HepG2 (cell line): ENCODE results near the gene SLC5A4.

ENCODE experiments used
- CTCF ChIP-seq: sonication (generic); formaldehyde crosslinking; IDR thresholded peaks from 2 replicates; pipeline ENCODE4 v1.5.0; 2020; ENCODE audit warnings: mild to moderate bottlenecking, missing genetic modification reagents, moderate library complexity
- DNMT3B ChIP-seq: conservative IDR thresholded peaks from 2 replicates; pipeline ENCODE4 v1.6.1; 2016; ENCODE audit warnings: missing biosample characterization, control low read depth
- POLR2A ChIP-seq, 2 experiments: IDR thresholded peaks; 2 replicates each; pipeline ENCODE4 v1.6.1; 2011; ENCODE audit warnings: low read depth in 2 of 2, low read length in 2 of 2, mild to moderate bottlenecking in 1 of 2, moderate library complexity in 1 of 2; ENCODE audit not compliant: insufficient read depth in 1 of 2
- SOX5 ChIP-seq: IDR thresholded peaks from 2 replicates; pipeline ENCODE4 v1.6.1; 2016; ENCODE audit warnings: borderline replicate concordance
- TBP ChIP-seq: sonication (generic); formaldehyde crosslinking; IDR thresholded peaks from 2 replicates; pipeline ENCODE4 v1.5.0; 2020; ENCODE audit warnings: missing genetic modification reagents
- TBX2 ChIP-seq: sonication (generic); formaldehyde crosslinking; IDR thresholded peaks from 2 replicates; pipeline ENCODE4 v1.5.0; 2020; ENCODE audit warnings: missing genetic modification reagents, mild to moderate bottlenecking, borderline replicate concordance
- ZC3H4 ChIP-seq: sonication (generic); formaldehyde crosslinking; IDR thresholded peaks from 2 replicates; pipeline ENCODE4 v1.4.0; 2020; ENCODE audit warnings: missing genetic modification reagents, borderline replicate concordance
- TF ChIP-seq, protein P1 (sequence below): sonication (generic); formaldehyde crosslinking; IDR thresholded peaks from 2 replicates; pipeline ENCODE4 v1.5.0; 2020; ENCODE audit warnings: missing genetic modification reagents, mild to moderate bottlenecking, borderline replicate concordance
- TF ChIP-seq, protein P2 (sequence below): IDR thresholded peaks from 2 replicates; pipeline ENCODE4 v1.6.1; 2016; ENCODE audit warnings: missing compliant biosample characterization, missing genetic modification reagents, borderline replicate concordance
- TF ChIP-seq, protein P3 (sequence below): IDR thresholded peaks from 2 replicates; pipeline ENCODE4 v1.6.1; 2012; ENCODE audit warnings: inconsistent platforms

DNA sequence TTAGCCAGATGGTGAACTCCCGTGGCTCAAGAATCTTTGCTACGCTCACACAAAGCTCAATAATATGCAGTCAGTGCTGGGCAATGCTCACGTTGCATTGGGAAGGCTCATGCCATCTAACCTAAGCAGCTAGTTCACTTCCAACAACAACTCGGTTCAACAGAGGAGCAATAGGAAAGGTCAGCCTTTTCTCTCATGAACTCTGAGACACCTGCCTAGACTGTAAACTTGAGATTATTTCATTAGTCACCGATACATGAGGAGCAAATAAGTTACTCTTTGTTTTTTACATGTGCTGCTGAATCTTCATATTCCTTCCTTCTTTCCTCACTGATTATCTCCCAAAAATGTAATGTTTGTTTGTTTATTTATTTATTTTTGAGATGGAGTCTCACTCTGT, 9.0 kb downstream of the SLC5A4 start:
- TF ChIP-seq CTCF (CRISPR knock-in tag): no peak
- TF ChIP-seq, protein P1, sequence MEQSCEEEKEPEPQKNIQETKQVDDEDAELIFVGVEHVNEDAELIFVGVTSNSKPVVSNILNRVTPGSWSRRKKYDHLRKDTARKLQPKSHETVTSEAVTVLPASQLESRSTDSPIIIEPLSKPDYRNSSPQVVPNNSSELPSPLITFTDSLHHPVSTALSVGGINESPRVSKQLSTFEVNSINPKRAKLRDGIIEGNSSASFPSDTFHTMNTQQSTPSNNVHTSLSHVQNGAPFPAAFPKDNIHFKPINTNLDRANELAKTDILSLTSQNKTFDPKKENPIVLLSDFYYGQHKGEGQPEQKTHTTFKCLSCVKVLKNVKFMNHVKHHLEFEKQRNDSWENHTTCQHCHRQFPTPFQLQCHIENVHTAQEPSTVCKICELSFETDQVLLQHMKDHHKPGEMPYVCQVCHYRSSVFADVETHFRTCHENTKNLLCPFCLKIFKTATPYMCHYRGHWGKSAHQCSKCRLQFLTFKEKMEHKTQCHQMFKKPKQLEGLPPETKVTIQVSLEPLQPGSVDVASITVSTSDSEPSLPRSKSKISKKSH (CRISPR knock-in tag): no peak
- TF ChIP-seq ZC3H4 (CRISPR knock-in tag): no peak
- TF ChIP-seq, protein P2, sequence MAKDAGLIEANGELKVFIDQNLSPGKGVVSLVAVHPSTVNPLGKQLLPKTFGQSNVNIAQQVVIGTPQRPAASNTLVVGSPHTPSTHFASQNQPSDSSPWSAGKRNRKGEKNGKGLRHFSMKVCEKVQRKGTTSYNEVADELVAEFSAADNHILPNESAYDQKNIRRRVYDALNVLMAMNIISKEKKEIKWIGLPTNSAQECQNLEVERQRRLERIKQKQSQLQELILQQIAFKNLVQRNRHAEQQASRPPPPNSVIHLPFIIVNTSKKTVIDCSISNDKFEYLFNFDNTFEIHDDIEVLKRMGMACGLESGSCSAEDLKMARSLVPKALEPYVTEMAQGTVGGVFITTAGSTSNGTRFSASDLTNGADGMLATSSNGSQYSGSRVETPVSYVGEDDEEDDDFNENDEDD (CRISPR knock-in tag): no peak
- TF ChIP-seq, protein P3, sequence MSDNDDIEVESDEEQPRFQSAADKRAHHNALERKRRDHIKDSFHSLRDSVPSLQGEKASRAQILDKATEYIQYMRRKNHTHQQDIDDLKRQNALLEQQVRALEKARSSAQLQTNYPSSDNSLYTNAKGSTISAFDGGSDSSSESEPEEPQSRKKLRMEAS: no peak
- no peak for TF ChIP-seq DNMT3B (CRISPR knock-in tag)
- TF ChIP-seq POLR2A (IDR thresholded peaks at IDR 0.05; ENCODE audit: insufficient read depth in 1 of 2, low read depth in 2 of 2, low read length in 2 of 2): no peak
- no peak for TF ChIP-seq TBP (CRISPR knock-in tag)
- TF ChIP-seq SOX5: no peak
- TF ChIP-seq TBX2 (CRISPR knock-in tag): no peak
